SK-N-SH (cell line): Measurements from ENCODE around the gene ANKMY2. TPM values are rescaled to one million over a fixed set of nuclear protein-coding genes. Genes with fewer than 3 reads are reported as not detected.

Experiments used
- CTCF ChIA-PET: fragments of 300-600, 350-600 bp; formaldehyde crosslinking; extraction: SDS; loops from one replicate; lab custom pipeline; 2021; lab: Yijun Ruan, JAX
- POLR2A ChIA-PET: fragments of 350-600 bp; sonication (Branson Sonifier 250); formaldehyde crosslinking; extraction: SDS; loops from one replicate; lab custom pipeline; 2020; ENCODE audit warnings: antibody characterized with exemption, inconsistent platforms; lab: Yijun Ruan, JAX
- DNase-seq: peaks from one replicate; pipeline ENCODE4 v3.0.0; 2012
- H2AFZ ChIP-seq: fragments of 200-600 bp; sonication (generic); 2 replicates; pipeline ENCODE4 v1.8.1; 2016; ENCODE audit warnings: antibody characterized with exemption, mild to moderate bottlenecking, low read depth
- H3F3A ChIP-seq: fragments of 200-600 bp; sonication (generic); replicated peaks from 2 replicates; pipeline ENCODE3; 2016; ENCODE audit warnings: antibody characterized with exemption, mild to moderate bottlenecking; ENCODE audit not compliant: insufficient read depth
- H3K27ac ChIP-seq, 2 experiments: fragments of 200-500 bp in 1 of 2; fragments of 200-600 bp in 1 of 2; sonication (Bioruptor generic) in 1 of 2; sonication (generic), shearing (Covaris generic) in 1 of 2; 2 replicates each; pipeline versions ENCODE4 v1.5.1 to v1.6.1; 2014 to 2016; ENCODE audit warnings: low read depth in 2 of 2, inconsistent platforms in 1 of 2, low read length in 1 of 2, mild to moderate bottlenecking in 1 of 2, mixed read lengths in 1 of 2
- H3K27me3 ChIP-seq: fragments of 200-600 bp; sonication (generic), shearing (Covaris generic); 2 replicates; pipeline ENCODE4 v1.6.1; 2016; ENCODE audit warnings: mixed run types; ENCODE audit not compliant: insufficient read depth
- H3K36me3 ChIP-seq, 2 experiments: fragments of 200-500 bp in 1 of 2; fragments of 200-600 bp in 1 of 2; sonication (Bioruptor generic) in 1 of 2; sonication (generic) in 1 of 2; replicated peaks in 1 of 2; 2 replicates each; pipeline versions ENCODE3 to v1.5.1; 2014 to 2016; ENCODE audit warnings: low read length in 1 of 2, mild to moderate bottlenecking in 1 of 2; ENCODE audit not compliant: insufficient read depth in 2 of 2, control insufficient read depth in 1 of 2
- H3K4me1 ChIP-seq, 2 experiments: fragments of 200-500 bp in 1 of 2; fragments of 200-600 bp in 1 of 2; sonication (Bioruptor generic) in 1 of 2; sonication (generic), shearing (Covaris generic) in 1 of 2; 2 replicates each; pipeline versions ENCODE4 v1.5.1 to v1.6.1; 2014 to 2016; ENCODE audit warnings: low read depth in 1 of 2, low read length in 1 of 2, mixed run types in 1 of 2; ENCODE audit not compliant: insufficient read depth in 2 of 2, control insufficient read depth in 1 of 2
- H3K4me2 ChIP-seq: fragments of 200-600 bp; sonication (generic), shearing (Covaris generic); 2 replicates; pipeline ENCODE4 v1.6.1; 2017; ENCODE audit warnings: mixed run types
- H3K4me3 ChIP-seq, 2 experiments: fragments of 200-500 bp in 1 of 2; fragments of 200-600 bp in 1 of 2; sonication (Bioruptor generic) in 1 of 2; sonication (generic), shearing (Covaris generic) in 1 of 2; 2 replicates each; pipeline versions ENCODE4 v1.5.1 to v1.8.1; 2014 to 2016; ENCODE audit warnings: low read depth in 2 of 2, inconsistent platforms in 1 of 2, low read length in 1 of 2, mild to moderate bottlenecking in 1 of 2, mixed read lengths in 1 of 2, moderate library complexity in 1 of 2
- H3K79me2 ChIP-seq: fragments of 200-600 bp; sonication (generic); 2 replicates; pipeline ENCODE4 v1.8.1; 2017; ENCODE audit warnings: mild to moderate bottlenecking; ENCODE audit not compliant: insufficient read depth
- H3K9ac ChIP-seq: fragments of 200-600 bp; sonication (generic); 2 replicates; pipeline ENCODE4 v1.6.1; 2017; ENCODE audit warnings: mixed run types
- H3K9me2 ChIP-seq: fragments of 200-600 bp; sonication (generic); 2 replicates; pipeline ENCODE4 v1.6.1; 2017; ENCODE audit warnings: mixed run types
- H3K9me3 ChIP-seq: fragments of 200-600 bp; sonication (generic); 2 replicates; pipeline ENCODE4 v1.6.1; 2017; ENCODE audit warnings: mixed run types, mild to moderate bottlenecking, moderate library complexity
- H4K20me1 ChIP-seq: fragments of 200-600 bp; sonication (generic); 2 replicates; pipeline ENCODE4 v1.6.1; 2017; ENCODE audit warnings: mild to moderate bottlenecking, mixed run types; ENCODE audit not compliant: insufficient read depth
- CHD2 ChIP-seq: fragments of 150-350 bp; IDR thresholded peaks from 2 replicates; pipeline ENCODE4 v1.6.1; 2018; ENCODE audit warnings: low read length; ENCODE audit not compliant: partially characterized antibody
- FOSL2 ChIP-seq: IDR thresholded peaks from 2 replicates; pipeline ENCODE4 v1.4.0; 2012; ENCODE audit warnings: low read depth, mild to moderate bottlenecking, moderate library complexity, borderline replicate concordance
- JUND ChIP-seq: IDR thresholded peaks from 2 replicates; pipeline ENCODE4 v1.4.0; 2012
- MEF2A ChIP-seq: IDR thresholded peaks from 2 replicates; pipeline ENCODE4 v1.4.0; 2012; ENCODE audit warnings: low read depth, borderline replicate concordance
- NFIC ChIP-seq: IDR thresholded peaks from 2 replicates; pipeline ENCODE4 v1.4.0; 2012; ENCODE audit warnings: borderline replicate concordance
- REST ChIP-seq: IDR thresholded peaks from 2 replicates; pipeline ENCODE4 v1.6.1; 2012; ENCODE audit warnings: mild to moderate bottlenecking, low read depth, low read length, moderate library complexity
- RXRA ChIP-seq: IDR thresholded peaks from 2 replicates; pipeline ENCODE4 v1.4.0; 2012; ENCODE audit warnings: low read depth, mild to moderate bottlenecking, borderline replicate concordance
- SIN3A ChIP-seq: IDR thresholded peaks from 2 replicates; pipeline ENCODE4 v1.6.1; 2012; ENCODE audit warnings: low read depth, mild to moderate bottlenecking, low read length, moderate library complexity, borderline replicate concordance
- YY1 ChIP-seq: IDR thresholded peaks from 2 replicates; pipeline ENCODE4 v1.4.0; 2012; ENCODE audit warnings: low read depth, mild to moderate bottlenecking
- ZBTB33 ChIP-seq: IDR thresholded peaks from 2 replicates; pipeline ENCODE4 v1.4.0; 2012; ENCODE audit warnings: low read depth, borderline replicate concordance
- WGBS: methylation state at CpG from one replicate; pipeline ENCODE4 v1.1.6; 2017; ENCODE audit warnings: low lambda C conversion rate; 5-methylcytosine and 5-hydroxymethylcytosine counted together
- polyA plus RNA-seq, 3 experiments: library from polyadenylated mRNA; depleted of rRNA; stranded (reverse); fragments of >200 nt; gene quantifications; 2 replicates each; pipeline ENCODE4 v1.2.3, GENCODE V29; 2012

The ANKMY2 gene
- polyA plus RNA-seq, 1 of the 3 experiments (the other 2 are of a cell fraction): 15.8 TPM

- Histone ChIP-seq H3K27ac (no peak overlapping the region), H3K4me2 (no peak overlapping the region), H3K27me3 (no peaks in the 10 kb centered on the region), H3K9me3 (no peaks in the 10 kb centered on the region), H4K20me1 (no peaks in the 10 kb centered on the region), H3F3A (peaks cover 3% of the 10 kb centered on the region), H3K9ac (no peak overlapping the region), H3K79me2 (no peaks in the 10 kb centered on the region), H3K4me1 (peaks cover 4 to 12% of the 10 kb centered on the region in 2 experiments; a peak in 2 of 4 replicates), H2AFZ (no peak overlapping the region), H3K9me2 (no peaks in the 10 kb centered on the region), H3K4me3 (no peak overlapping the region), H3K36me3 (no peaks in the 10 kb centered on the region)
- WGBS: 13% methylated on average over 1 of the region's 1 CpG
- ChIA-PET POLR2A (no interaction called here), CTCF (no interaction called here)
- TF ChIP-seq FOSL2: no peak
- TF ChIP-seq NFIC: no peak
- DNase-seq: no peak
Observed at GRCh38 chr7:16590424-16590823, 55.1 kb downstream of the ANKMY2 start.

GRCh38 chr7:16589881-16590280, 55.7 kb downstream of the ANKMY2 start:
- peaks cover 4 to 12% of the 10 kb centered on the region in 2 experiments; a peak in 2 of 4 replicates for H3K4me1 ChIP-seq
- no peaks in the 10 kb centered on the region for H3K9me3 ChIP-seq
- no peak overlapping the region for H2AFZ ChIP-seq
- H3K27ac ChIP-seq: no peak overlapping the region
- no peak overlapping the region for H3K4me3 ChIP-seq
- ChIA-PET CTCF (no interaction called here), POLR2A (no interaction called here)
- H3K36me3 ChIP-seq: no peaks in the 10 kb centered on the region
- no peak for DNase-seq
- no peaks in the 10 kb centered on the region for H3K79me2 ChIP-seq
- H3K9me2 ChIP-seq: no peaks in the 10 kb centered on the region
- H3K4me2 ChIP-seq: no peak overlapping the region
- TF ChIP-seq JUND: no peak
- TF ChIP-seq RXRA: no peak
- no peak for TF ChIP-seq NFIC
- TF ChIP-seq SIN3A: no peak
- no peak overlapping the region for H3K9ac ChIP-seq
- H4K20me1 ChIP-seq: no peaks in the 10 kb centered on the region
- H3F3A ChIP-seq: peaks cover 3% of the 10 kb centered on the region
- WGBS: 81% methylated on average over 2 of the region's 2 CpGs
- no peaks in the 10 kb centered on the region for H3K27me3 ChIP-seq

GRCh38 chr7:16587790-16588189, 57.8 kb downstream of the ANKMY2 start:
- DNase-seq: no peak
- Histone ChIP-seq H3K9me3 (no peaks in the 10 kb centered on the region), H4K20me1 (no peaks in the 10 kb centered on the region), H3K36me3 (no peaks in the 10 kb centered on the region), H3F3A (no peaks in the 10 kb centered on the region), H3K4me3 (no peak overlapping the region), H3K27ac (no peak overlapping the region), H2AFZ (no peak overlapping the region), H3K9ac (no peak overlapping the region), H3K27me3 (no peaks in the 10 kb centered on the region), H3K4me2 (no peak overlapping the region), H3K4me1 (peaks cover 4 to 7% of the 10 kb centered on the region in 2 experiments; a peak in 2 of 4 replicates), H3K9me2 (no peaks in the 10 kb centered on the region), H3K79me2 (no peaks in the 10 kb centered on the region)
- POLR2A ChIA-PET: no interaction called here
- CTCF ChIA-PET: interaction anchor here (0.9 to 2.0 kb wide), 4 partner anchors 10 to 58 kb away, joined by 3 to 8 read pairs (median 4); partner anchors contain the start of genes ANKMY2 and BZW2
- TF ChIP-seq CHD2 (no peak), REST (no peak), ZBTB33 (no peak), JUND (no peak), MEF2A (no peak), YY1 (no peak)
- 80% methylated on average over 6 of the region's 6 CpGs for WGBS
